Mucosa of descending colon (tissue), 3 donors: ENCODE results near the gene LRRC55. TPM values are rescaled to one million over a fixed set of nuclear protein-coding genes. Genes with fewer than 3 reads are reported as not detected.

Source experiments
- ATAC-seq: fragments of 200-7000 bp; cut with Tn5 transposase; one replicate; pipeline ENCODE4 v1.9.1; 2020; ENCODE audit warnings: mild to moderate bottlenecking, moderate library complexity
- DNase-seq, 3 donors: peaks; one replicate each; pipeline ENCODE4 v3.0.0-alpha.2; 2020
- H3K36me3 ChIP-seq: fragments of 200-600 bp; one replicate; pipeline ENCODE4 v1.8.0; 2021; ENCODE audit warnings: low read depth, mild to moderate bottlenecking
- H3K4me1 ChIP-seq: fragments of 200-600 bp; one replicate; pipeline ENCODE4 v1.8.0; 2021; ENCODE audit warnings: low read depth, mild to moderate bottlenecking
- H3K4me3 ChIP-seq: fragments of 200-600 bp; one replicate; pipeline ENCODE4 v1.8.0; 2021; ENCODE audit warnings: mild to moderate bottlenecking
- H3K9me3 ChIP-seq: fragments of 200-600 bp; one replicate; pipeline ENCODE4 v1.8.0; 2021; ENCODE audit warnings: mild to moderate bottlenecking
- intact Hi-C, 2 donors: fragments of 100-400 bp; cut with DNase I in 1 of 2; cut with micrococcal nuclease in 1 of 2; formaldehyde crosslinking; loops; one replicate each; pipeline versions ENCODE4 v1.11.0 to v1.11.1; 2022; cut with DNase I, micrococcal nuclease
- total RNA-seq, 3 donors: library from RNA; stranded (reverse); fragmentation: NEBNext Ultra II Directional in 2 of 3; extraction: Animal tissue kit (Norgen Biotek cat#: 25700) in 2 of 3; gene quantifications; one replicate each; pipeline versions ENCODE4 v1.2.1 to v1.2.4, GENCODE V29; 2021 to 2023
- TF ChIP-seq, protein P1 (sequence below): fragments of 200-600 bp; IDR thresholded peaks from one replicate; pipeline ENCODE4 v1.8.0; 2022; ENCODE audit warnings: antibody characterized with exemption, mild to moderate bottlenecking
- donor health status: DM: no; HTN: no; CAD: no; lungs with moderate emphysema.
- donor health status: DM: no; HTN: no; CAD: no.
- donor health status: DM: no; HTN: yes; CAD: no.

Gene LRRC55
- total RNA-seq, 3 donors from 2014 or later: 0.19 to 1.4 TPM; not detected in 1

DNA sequence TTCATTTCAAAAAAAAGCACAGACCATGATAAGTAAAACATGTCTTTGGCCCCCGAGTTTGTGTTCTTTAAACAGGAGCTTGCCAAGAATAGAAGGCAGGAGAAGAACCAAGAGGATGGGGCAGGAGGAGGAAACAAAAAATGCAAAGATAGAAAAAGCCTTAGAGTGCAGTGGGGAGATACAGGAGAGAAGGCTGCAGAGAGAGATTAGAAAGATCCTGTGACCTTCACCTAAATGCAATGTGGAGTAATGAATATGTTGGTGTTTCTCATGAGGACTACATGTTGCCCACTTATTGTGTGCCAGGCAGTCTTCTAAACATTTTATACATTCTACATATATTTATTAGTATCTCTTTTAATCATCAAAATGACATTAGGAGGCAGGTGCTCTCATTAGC, 57.6 kb downstream of the LRRC55 start:
- TF ChIP-seq, protein P1, sequence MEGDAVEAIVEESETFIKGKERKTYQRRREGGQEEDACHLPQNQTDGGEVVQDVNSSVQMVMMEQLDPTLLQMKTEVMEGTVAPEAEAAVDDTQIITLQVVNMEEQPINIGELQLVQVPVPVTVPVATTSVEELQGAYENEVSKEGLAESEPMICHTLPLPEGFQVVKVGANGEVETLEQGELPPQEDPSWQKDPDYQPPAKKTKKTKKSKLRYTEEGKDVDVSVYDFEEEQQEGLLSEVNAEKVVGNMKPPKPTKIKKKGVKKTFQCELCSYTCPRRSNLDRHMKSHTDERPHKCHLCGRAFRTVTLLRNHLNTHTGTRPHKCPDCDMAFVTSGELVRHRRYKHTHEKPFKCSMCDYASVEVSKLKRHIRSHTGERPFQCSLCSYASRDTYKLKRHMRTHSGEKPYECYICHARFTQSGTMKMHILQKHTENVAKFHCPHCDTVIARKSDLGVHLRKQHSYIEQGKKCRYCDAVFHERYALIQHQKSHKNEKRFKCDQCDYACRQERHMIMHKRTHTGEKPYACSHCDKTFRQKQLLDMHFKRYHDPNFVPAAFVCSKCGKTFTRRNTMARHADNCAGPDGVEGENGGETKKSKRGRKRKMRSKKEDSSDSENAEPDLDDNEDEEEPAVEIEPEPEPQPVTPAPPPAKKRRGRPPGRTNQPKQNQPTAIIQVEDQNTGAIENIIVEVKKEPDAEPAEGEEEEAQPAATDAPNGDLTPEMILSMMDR: no peak
- Histone ChIP-seq H3K9me3 (no peaks in the 10 kb centered on the region), H3K36me3 (no peaks in the 10 kb centered on the region), H3K4me1 (no peaks in the 10 kb centered on the region), H3K4me3 (no peak overlapping the region)
- DNase-seq (no peak), ATAC-seq (no peak)
- intact Hi-C loops: no loop called here

DNA sequence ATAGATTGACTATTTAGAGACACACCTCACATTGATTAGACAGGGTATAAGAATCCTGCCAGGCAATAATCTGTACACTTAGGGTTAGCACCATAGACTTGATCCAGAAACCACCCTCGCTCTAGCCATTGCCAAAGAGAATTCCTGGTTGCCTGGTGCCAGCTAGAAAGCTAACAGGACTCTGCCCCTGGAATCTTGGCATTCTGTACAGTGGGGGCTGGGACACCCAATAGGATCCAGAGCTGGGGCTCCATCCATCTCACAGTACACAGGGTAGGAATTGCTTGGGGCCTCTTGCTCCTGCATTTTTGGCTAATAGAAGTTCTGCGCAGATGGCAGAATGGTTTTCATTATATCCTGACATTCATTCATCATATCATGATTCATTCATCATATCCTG, 58.3 kb downstream of the LRRC55 start:
- peak; percentile 21 for ATAC-seq
- no peaks in the 10 kb centered on the region for H3K4me1 ChIP-seq
- no peaks in the 10 kb centered on the region for H3K36me3 ChIP-seq
- H3K9me3 ChIP-seq: no peaks in the 10 kb centered on the region
- intact Hi-C loops: loop anchor here in 1 of 2 donors (10.0 kb wide), 1 partner anchor 105 kb away; no protein-coding TSS in a partner anchor
- peak in 1 of 3 donors; percentile 37 for DNase-seq
- no peak overlapping the region for H3K4me3 ChIP-seq
- TF ChIP-seq, protein P1: no peak

- TF ChIP-seq, protein P1: no peak
- intact Hi-C loops: loop anchor here in 1 of 2 donors (10.0 kb wide), 1 partner anchor 106 kb away; no protein-coding TSS in a partner anchor
- Histone ChIP-seq H3K4me1 (no peaks in the 10 kb centered on the region), H3K36me3 (no peaks in the 10 kb centered on the region), H3K4me3 (no peak overlapping the region), H3K9me3 (no peaks in the 10 kb centered on the region)
- no peak for ATAC-seq
- no peak for DNase-seq
These were observed 59.0 kb downstream of the LRRC55 start for GRCh38 chr11:57240757-57241156.

Other genes with a start within 250 kb of the LRRC55 start
- not detected for gene OR5AK2, start 193.0 kb upstream of the LRRC55 start, total RNA-seq
- 1 to 10 TPM; 2.4 to 5.7 (median 2.8) TPM for gene APLNR, start 55.3 kb downstream of the LRRC55 start, total RNA-seq
- 100 to 1,000 TPM in 1 of 3 donors, 10 to 100 TPM in 2; 90.0 to 149 (median 94.3) TPM for gene TNKS1BP1, start 143.0 kb downstream of the LRRC55 start, total RNA-seq
- gene SSRP1, start 153.9 kb downstream of the LRRC55 start, total RNA-seq: 10 to 100 TPM; 59.5 to 79.3 (median 65.8) TPM
- not detected for gene P2RX3, start 156.4 kb downstream of the LRRC55 start, total RNA-seq
- gene PRG3, start 199.2 kb downstream of the LRRC55 start, total RNA-seq: not detected
- gene PRG2, start 208.7 kb downstream of the LRRC55 start, total RNA-seq: under 1 TPM in 1 of 3 donors, not detected in 2; 0.24 TPM
- 10 to 100 TPM in 2 of 3 donors, 1 to 10 TPM in 1; 6.3 to 24.4 (median 16.9) TPM for gene SLC43A3, start 245.2 kb downstream of the LRRC55 start, total RNA-seq